ENCODE data around the gene OPCML. TPM values are rescaled to one million over a fixed set of nuclear protein-coding genes. Genes with fewer than 3 reads are reported as not detected.

The OPCML gene
- polyA plus RNA-seq, 1 donor from 2014 or later, result 11.6 TPM

DNA sequence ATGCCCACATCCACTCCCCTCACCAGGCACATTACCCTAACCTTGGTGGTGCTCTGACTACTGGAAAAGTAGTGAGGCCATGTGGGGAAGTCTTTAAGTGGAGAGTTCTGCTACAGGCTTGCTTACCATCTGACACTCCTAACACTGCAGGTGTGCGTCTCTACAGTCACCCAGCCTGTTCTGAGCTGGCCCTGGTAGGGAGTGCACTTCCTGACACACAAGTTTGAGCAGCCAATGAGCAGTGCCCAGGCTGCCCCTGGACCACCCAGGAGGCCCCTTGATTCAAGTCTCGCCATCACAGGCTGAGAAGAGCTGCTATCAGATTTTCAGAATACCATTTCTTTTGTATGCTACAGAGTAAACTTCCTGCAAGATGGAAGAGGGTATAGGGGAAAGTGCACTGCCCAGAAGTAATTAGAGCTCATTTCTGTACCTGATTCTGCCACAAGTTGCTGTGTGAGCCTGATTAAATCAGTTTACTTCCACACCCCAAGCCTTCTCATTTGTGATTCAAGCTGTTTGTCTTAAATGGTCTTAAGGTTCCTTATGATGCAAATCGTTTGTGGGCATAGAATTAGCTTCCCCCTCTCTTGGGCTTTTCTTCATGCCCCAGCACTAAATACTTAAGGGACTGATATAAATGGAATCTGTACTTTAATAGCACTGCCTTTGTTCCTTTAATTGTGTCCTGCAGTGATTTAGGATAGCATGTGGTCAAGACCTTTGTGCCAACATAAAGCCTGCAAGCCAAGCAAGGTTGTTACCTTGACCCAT, 22.2 kb downstream of the OPCML start:
- Histone ChIP-seq H3F3A (ENCODE audit: insufficient read depth, low read length, poor library complexity, severe bottlenecking) (no peaks in the 10 kb centered on the region), H3K36me3 (ENCODE audit: insufficient read depth, low read length) (no peaks in the 10 kb centered on the region), H3K4me2 (ENCODE audit: low read length) (no peak overlapping the region)

DNA sequence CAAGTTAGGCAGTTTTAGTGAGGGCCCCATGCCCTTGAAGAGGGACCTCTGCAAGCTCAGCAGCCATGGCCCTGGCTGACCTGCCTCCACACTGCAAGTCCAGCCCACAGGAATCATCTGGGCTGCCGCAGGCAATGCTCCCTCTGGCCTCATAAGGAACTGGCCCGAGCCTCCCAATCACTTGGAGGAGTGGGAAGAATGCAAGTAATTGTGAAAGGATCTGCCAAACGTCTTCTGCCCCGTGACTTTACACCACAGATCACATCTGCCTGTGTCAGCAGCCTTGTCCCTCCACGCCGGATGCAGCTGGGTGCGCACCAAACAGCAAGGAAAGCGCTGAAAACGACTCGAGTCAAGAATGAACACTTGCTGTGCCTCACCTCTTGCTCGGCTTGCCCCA, 23.8 kb downstream of the OPCML start:
- Histone ChIP-seq H3K9ac (ENCODE audit: low read length) (no peak overlapping the region), H3K79me2 (replicated peaks; ENCODE audit: insufficient read depth, low read length) (no peaks in the 10 kb centered on the region), H3K27ac (ENCODE audit: low read length) (no peak overlapping the region), H3K36me3 (ENCODE audit: insufficient read depth, low read length) (no peaks in the 10 kb centered on the region), H3K9me2 (ENCODE audit: insufficient read depth, low read length) (no peaks in the 10 kb centered on the region), H3K4me2 (ENCODE audit: low read length) (no peak overlapping the region), H3K27me3 (ENCODE audit: insufficient read depth, low read depth, low read length) (no peaks in the 10 kb centered on the region), H4K20me1 (ENCODE audit: insufficient read depth) (no peaks in the 10 kb centered on the region), H3K4me3 (ENCODE audit: low read length) (no peak overlapping the region), H3K9me3 (ENCODE audit: low read length) (no peaks in the 10 kb centered on the region), H2AFZ (ENCODE audit: low read depth, low read length) (no peak overlapping the region), H3F3A (ENCODE audit: insufficient read depth, low read length, poor library complexity, severe bottlenecking) (no peaks in the 10 kb centered on the region)
- no peak for TF ChIP-seq TAF1 (IDR thresholded peaks at IDR 0.05; ENCODE audit: low read depth)
- TF ChIP-seq REST (IDR thresholded peaks at IDR 0.05; ENCODE audit: borderline replicate concordance), result no peak
- TF ChIP-seq RAD21 (conservative IDR thresholded peaks at IDR 0.05), result no peak
- no peak for TF ChIP-seq EZH2 (IDR thresholded peaks at IDR 0.05; ENCODE audit: borderline replicate concordance, insufficient read depth, low read length, poor library complexity, severe bottlenecking)
- no peak for TF ChIP-seq CTCF (IDR thresholded peaks at IDR 0.05; ENCODE audit: poor library complexity, severe bottlenecking)

More for the DNA sequence above, 22.2 kb downstream of the OPCML start:
- Histone ChIP-seq H4K20me1 (ENCODE audit: insufficient read depth) (no peaks in the 10 kb centered on the region), H2AFZ (ENCODE audit: low read depth, low read length) (no peak overlapping the region), H3K79me2 (replicated peaks; ENCODE audit: insufficient read depth, low read length) (no peaks in the 10 kb centered on the region), H3K27me3 (ENCODE audit: insufficient read depth, low read depth, low read length) (no peaks in the 10 kb centered on the region), H3K9me3 (ENCODE audit: low read length) (no peaks in the 10 kb centered on the region), H3K4me3 (ENCODE audit: low read length) (no peak overlapping the region), H3K27ac (ENCODE audit: low read length) (no peak overlapping the region), H3K9me2 (ENCODE audit: insufficient read depth, low read length) (no peaks in the 10 kb centered on the region), H3K9ac (ENCODE audit: low read length) (no peak overlapping the region)
- TF ChIP-seq EZH2 (IDR thresholded peaks at IDR 0.05; ENCODE audit: borderline replicate concordance, insufficient read depth, low read length, poor library complexity, severe bottlenecking) (no peak), RAD21 (conservative IDR thresholded peaks at IDR 0.05) (no peak), TAF1 (IDR thresholded peaks at IDR 0.05; ENCODE audit: low read depth) (no peak), CTCF (IDR thresholded peaks at IDR 0.05; ENCODE audit: poor library complexity, severe bottlenecking) (no peak)
